Activated CD4-positive, alpha-beta memory T cell treated with anti-CD3 and anti-CD28 coated beads for 36 hours (primary cell): Measurements from ENCODE around the gene PRR3. TPM values are rescaled to one million over a fixed set of nuclear protein-coding genes. Genes with fewer than 3 reads are reported as not detected.
A peak's percentile ranks its signal among the peaks of the same experiment; 100 is the strongest.
"Not testable (repeated sequence)": the region's sequence is repeated elsewhere in the genome, so short reads cannot be mapped to it uniquely, and the experiment has no call there.

Experiments
- CTCF ChIA-PET: fragments of 350-600 bp; sonication (Branson Sonifier 250); formaldehyde crosslinking; loops from one replicate; lab custom pipeline; 2021; ENCODE audit warnings: antibody characterized with exemption, inconsistent platforms; lab: Charles Lee
- POLR2A ChIA-PET: fragments of 350-600 bp; sonication (Branson Sonifier 250); formaldehyde crosslinking; loops from one replicate; lab custom pipeline; 2021; ENCODE audit warnings: antibody characterized with exemption; lab: Charles Lee
- DNase-seq: peaks from one replicate; pipeline ENCODE4 v3.0.0-alpha.2; 2020
- H3K27ac Mint-ChIP-seq: one replicate; pipeline ENCODE4 v1.8.0; 2021; ENCODE audit warnings: mixed read lengths
- H3K27me3 Mint-ChIP-seq: one replicate; pipeline ENCODE4 v1.8.0; 2021; ENCODE audit warnings: mixed read lengths
- H3K36me3 Mint-ChIP-seq: one replicate; pipeline ENCODE4 v1.8.0; 2021; ENCODE audit warnings: mixed read lengths
- H3K4me1 Mint-ChIP-seq: one replicate; pipeline ENCODE4 v1.8.0; 2021; ENCODE audit warnings: low read depth, mixed read lengths
- H3K4me3 Mint-ChIP-seq: one replicate; pipeline ENCODE4 v1.8.0; 2021; ENCODE audit warnings: mild to moderate bottlenecking, mixed read lengths
- H3K9me3 Mint-ChIP-seq: one replicate; pipeline ENCODE4 v1.8.0; 2021; ENCODE audit warnings: mixed read lengths
- intact Hi-C: fragments of 100-400 bp; cut with micrococcal nuclease; formaldehyde crosslinking; loops from one replicate; pipeline ENCODE4 v1.15.1; 2023
- total RNA-seq, 2 experiments: library from RNA; stranded (reverse); gene quantifications; one replicate each; pipeline ENCODE4 v1.2.3, GENCODE V29; 2021

The PRR3 gene, protein sequence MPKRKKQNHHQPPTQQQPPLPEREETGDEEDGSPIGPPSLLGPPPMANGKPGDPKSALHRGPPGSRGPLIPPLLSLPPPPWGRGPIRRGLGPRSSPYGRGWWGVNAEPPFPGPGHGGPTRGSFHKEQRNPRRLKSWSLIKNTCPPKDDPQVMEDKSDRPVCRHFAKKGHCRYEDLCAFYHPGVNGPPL
- 10 to 100 TPM; 22.4 to 22.6 TPM for total RNA-seq

GRCh38 chr6:30556906-30557682, at the start of gene PRR3:
PRR3 (plus strand) TSS chr6:30557295; CDS start chr6:30557345, 50 bp downstream.
- Mint-ChIP-seq H3K4me3 (peak within 1 kb of the TSS; percentile 97), H3K27ac (peak within 1 kb of the TSS; percentile 98), H3K27me3 (no peaks in the 10 kb centered on the region), H3K9me3 (no peaks in the 10 kb centered on the region), H3K36me3 (peaks cover 42% of the 10 kb centered on the region), H3K4me1 (peaks cover 44% of the 10 kb centered on the region)
- peak; percentile 94 for DNase-seq
- ChIA-PET CTCF (interaction anchor here (0.7 to 9.5 kb wide), 8 partner anchors 14 to 75 kb away, joined by 3 to 134 read pairs (median 4); partner anchors contain the start of gene ABCF1), POLR2A (interaction anchor here (0.6 to 3.9 kb wide), 19 partner anchors 10 to 166 kb away, joined by 3 to 28 read pairs (median 4); partner anchors contain the start of genes ABCF1, MDC1 and MRPS18B)
- intact Hi-C loops: loop anchor here (1.0 to 10.0 kb wide), 9 partner anchors 13 to 232 kb away; partner anchors contain the start of genes ABCF1, HLA-E, MDC1 and MRPS18B

- no peak overlapping the region for H3K4me3 Mint-ChIP-seq
- peaks cover 54% of the 10 kb centered on the region for H3K4me1 Mint-ChIP-seq
- POLR2A ChIA-PET: interaction anchor here (1.0 to 4.9 kb wide), 5 partner anchors 16 to 107 kb away, joined by 3 to 45 read pairs (median 7); no protein-coding TSS in a partner anchor
- peak; percentile 8 for DNase-seq
- no peaks in the 10 kb centered on the region for H3K9me3 Mint-ChIP-seq
- H3K27me3 Mint-ChIP-seq: no peaks in the 10 kb centered on the region
- CTCF ChIA-PET: interaction anchor here (1.0 to 4.7 kb wide), 9 partner anchors 11 to 222 kb away, joined by 3 to 34 read pairs (median 9); no protein-coding TSS in a partner anchor
- H3K36me3 Mint-ChIP-seq: no peaks in the 10 kb centered on the region
- intact Hi-C loops: loop anchor here (1.0 to 2.0 kb wide), 3 partner anchors 8 to 21 kb away; no protein-coding TSS in a partner anchor
- peak overlapping the region; percentile 86 for H3K27ac Mint-ChIP-seq
Observed at GRCh38 chr6:30507849-30508827, 49.0 kb upstream of the PRR3 start.

- intact Hi-C loops: loop anchor here (1.0 to 2.0 kb wide), 3 partner anchors 7 to 20 kb away; no protein-coding TSS in a partner anchor
- Mint-ChIP-seq H3K4me3 (peak overlapping the region; percentile 31), H3K27me3 (no peaks in the 10 kb centered on the region), H3K4me1 (peaks cover 55% of the 10 kb centered on the region), H3K9me3 (no peaks in the 10 kb centered on the region), H3K36me3 (no peaks in the 10 kb centered on the region), H3K27ac (peak overlapping the region; percentile 86)
- ChIA-PET POLR2A (interaction anchor here (1.0 to 4.9 kb wide), 6 partner anchors 13 to 106 kb away, joined by 3 to 45 read pairs (median 7); no protein-coding TSS in a partner anchor), CTCF (interaction anchor here (0.7 to 4.7 kb wide), 10 partner anchors 12 to 221 kb away, joined by 3 to 34 read pairs (median 6); no protein-coding TSS in a partner anchor)
- DNase-seq: peak; percentile 46
Observed at GRCh38 chr6:30508890-30509736, 48.0 kb upstream of the PRR3 start.

GRCh38 chr6:30510419-30511168, 46.5 kb upstream of the PRR3 start:
- Mint-ChIP-seq H3K36me3 (no peaks in the 10 kb centered on the region), H3K27ac (peak overlapping the region; percentile 86), H3K9me3 (no peaks in the 10 kb centered on the region), H3K27me3 (no peaks in the 10 kb centered on the region), H3K4me1 (peaks cover 65% of the 10 kb centered on the region), H3K4me3 (no peak overlapping the region)
- POLR2A ChIA-PET: interaction anchor here (1.1 to 4.9 kb wide), 4 partner anchors 10 to 18 kb away, joined by 3 to 45 read pairs (median 6); no protein-coding TSS in a partner anchor
- intact Hi-C loops: no loop called here
- CTCF ChIA-PET: interaction anchor here (0.8 to 4.7 kb wide), 9 partner anchors 14 to 168 kb away, joined by 3 to 34 read pairs (median 7); no protein-coding TSS in a partner anchor
- DNase-seq: peak; percentile 4

DNA sequence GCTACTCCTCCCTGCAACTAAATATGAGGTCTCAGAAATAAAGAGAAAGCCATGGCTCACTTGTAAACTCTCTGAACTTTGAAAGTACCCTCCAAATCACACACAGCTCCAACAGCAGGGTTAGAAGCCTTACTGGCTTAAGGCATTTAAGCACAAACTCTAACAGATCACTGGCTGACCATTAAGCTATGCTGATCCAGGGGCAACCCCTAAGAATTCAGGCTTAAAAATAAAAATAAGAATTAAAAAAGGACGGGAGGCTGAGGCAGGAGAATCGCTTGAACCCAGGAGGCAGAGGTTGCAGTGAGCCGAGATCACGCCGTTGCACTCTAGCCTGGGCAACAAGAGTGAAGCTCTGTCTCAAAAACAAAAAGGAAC, 45.9 kb upstream of the PRR3 start:
- H3K27me3 Mint-ChIP-seq: no peaks in the 10 kb centered on the region
- intact Hi-C loops: no loop called here
- H3K4me1 Mint-ChIP-seq: peaks cover 68% of the 10 kb centered on the region

GRCh38 chr6:30513451-30513850, 43.6 kb upstream of the PRR3 start:
- H3K27ac Mint-ChIP-seq: no peak overlapping the region
- H3K27me3 Mint-ChIP-seq: no peaks in the 10 kb centered on the region
- intact Hi-C loops: no loop called here
- POLR2A ChIA-PET: no interaction called here
- DNase-seq: peak; percentile 5
- H3K36me3 Mint-ChIP-seq: peaks cover 3% of the 10 kb centered on the region
- CTCF ChIA-PET: interaction anchor here (1.3 kb wide), 1 partner anchor 19 kb away, joined by 3 read pairs; no protein-coding TSS in a partner anchor
- H3K4me3 Mint-ChIP-seq: no peak overlapping the region
- peaks cover 62% of the 10 kb centered on the region for H3K4me1 Mint-ChIP-seq
- peaks cover 5% of the 10 kb centered on the region for H3K9me3 Mint-ChIP-seq

More for the DNA sequence above, 45.9 kb upstream of the PRR3 start:
- Mint-ChIP-seq H3K36me3 (no peaks in the 10 kb centered on the region), H3K27ac (peak overlapping the region; percentile 30), H3K9me3 (no peaks in the 10 kb centered on the region), H3K4me3 (no peak overlapping the region)
- CTCF ChIA-PET: interaction anchor here (0.8 to 4.7 kb wide), 10 partner anchors 9 to 168 kb away, joined by 3 to 34 read pairs (median 6); no protein-coding TSS in a partner anchor
- POLR2A ChIA-PET: interaction anchor here (1.1 to 4.9 kb wide), 3 partner anchors 10 to 19 kb away, joined by 3 to 45 read pairs (median 4); no protein-coding TSS in a partner anchor
- DNase-seq: peak; percentile 6

DNA sequence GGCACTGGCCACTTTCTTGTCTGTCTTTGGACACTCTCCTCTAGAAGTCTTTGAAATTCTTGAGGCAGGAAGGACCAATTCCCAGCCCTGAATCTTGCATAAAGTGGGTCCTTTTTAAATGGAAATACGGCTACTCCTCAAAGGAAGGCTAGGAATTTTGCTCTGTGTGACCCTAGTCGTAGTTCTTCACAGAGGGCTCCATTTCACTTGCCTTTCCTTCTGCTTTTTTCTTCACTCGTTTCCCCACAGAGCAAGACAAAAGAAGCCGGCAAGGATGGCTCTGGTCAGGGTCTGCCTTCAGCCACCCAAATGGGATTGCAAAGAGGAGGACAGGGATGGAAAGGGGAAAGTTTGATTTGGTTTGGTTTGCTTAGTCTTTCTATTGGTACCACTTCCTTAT, 42.0 kb upstream of the PRR3 start:
- Mint-ChIP-seq H3K9me3 (peaks cover 11% of the 10 kb centered on the region), H3K36me3 (peaks cover 10% of the 10 kb centered on the region), H3K27ac (peak overlapping the region; percentile 98), H3K4me3 (peak overlapping the region; percentile 78), H3K4me1 (peaks cover 61% of the 10 kb centered on the region), H3K27me3 (no peaks in the 10 kb centered on the region)
- peak; percentile 8 for DNase-seq
- ChIA-PET POLR2A (interaction anchor here (1.2 to 2.0 kb wide), 2 partner anchors 14 to 22 kb away, joined by 3 to 21 read pairs; no protein-coding TSS in a partner anchor), CTCF (interaction anchor here (1.3 to 3.9 kb wide), 2 partner anchors 14 to 29 kb away, joined by 4 to 15 read pairs; no protein-coding TSS in a partner anchor)
- intact Hi-C loops: no loop called here

DNA sequence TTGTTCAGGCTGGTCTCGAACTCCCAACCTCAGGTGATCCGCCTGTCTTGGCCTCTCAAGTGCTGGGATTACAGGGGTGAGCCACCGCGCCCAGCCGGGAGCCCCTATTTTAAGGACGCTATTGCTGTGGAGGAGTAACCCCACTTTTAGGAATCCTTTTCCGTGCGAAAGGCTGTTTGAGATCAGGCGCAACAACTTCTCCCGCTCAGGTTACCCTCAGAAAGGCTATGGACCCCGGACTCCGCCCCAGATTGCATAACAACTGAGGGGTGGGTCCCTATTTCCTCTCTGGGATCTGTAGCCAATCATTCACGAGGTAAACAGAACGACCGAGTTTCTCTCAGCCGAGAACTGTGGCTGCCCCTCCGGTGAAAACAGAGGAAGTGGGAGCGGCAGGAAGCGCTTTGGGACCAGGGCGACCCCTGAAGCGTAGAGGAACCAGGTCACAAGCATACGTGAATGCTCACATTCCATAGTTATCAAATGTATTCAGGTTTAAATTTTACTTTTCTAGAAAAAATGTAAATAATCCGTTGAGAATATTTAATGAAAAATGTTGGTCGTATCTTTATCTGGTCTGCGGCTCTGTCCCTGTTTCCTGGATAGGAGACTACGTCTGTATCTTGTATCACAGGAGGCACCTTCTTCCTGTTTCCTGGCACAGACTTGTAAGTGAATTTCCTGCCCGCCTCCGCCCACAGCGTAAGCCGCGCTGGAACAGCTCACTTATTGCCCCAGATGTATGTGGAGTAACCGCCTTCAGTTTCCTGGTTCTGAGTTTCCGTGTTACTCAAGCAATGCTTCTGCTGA, 40.9 kb upstream of the PRR3 start:
- Mint-ChIP-seq H3K27ac (peak overlapping the region; percentile 98), H3K4me1 (peaks cover 59% of the 10 kb centered on the region), H3K4me3 (peak overlapping the region; percentile 78), H3K9me3 (peaks cover 13% of the 10 kb centered on the region), H3K27me3 (no peaks in the 10 kb centered on the region), H3K36me3 (peaks cover 14% of the 10 kb centered on the region)
- ChIA-PET POLR2A (interaction anchor here (0.7 to 2.0 kb wide), 6 partner anchors 13 to 892 kb away, joined by 3 to 21 read pairs (median 4); no protein-coding TSS in a partner anchor), CTCF (interaction anchor here (0.6 to 3.9 kb wide), 7 partner anchors 9 to 81 kb away, joined by 3 to 15 read pairs (median 4); no protein-coding TSS in a partner anchor)
- peak; percentile 97 for DNase-seq
- intact Hi-C loops: loop anchor here (1.0 kb wide), 5 partner anchors 8 to 40 kb away; partner anchors contain the start of genes GNL1 and HLA-E

DNA sequence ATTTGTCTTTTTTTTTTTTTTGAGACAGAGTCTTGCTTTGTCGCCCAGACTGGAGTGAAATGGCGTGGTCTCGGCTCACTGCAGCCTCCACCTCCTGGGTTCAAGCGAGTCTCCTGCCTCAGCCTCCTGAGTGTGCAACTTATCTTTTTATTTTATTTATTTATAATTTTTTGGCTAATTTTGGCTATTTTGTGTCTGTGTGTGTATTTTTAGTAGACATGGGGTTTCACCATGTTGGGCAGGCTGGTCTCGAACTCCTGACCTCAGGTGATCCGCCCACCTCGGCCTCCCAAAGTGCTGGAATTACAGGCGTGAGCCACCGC, 40.4 kb upstream of the PRR3 start:
- ChIA-PET POLR2A (interaction anchor here (0.7 to 2.0 kb wide), 5 partner anchors 12 to 891 kb away, joined by 3 to 21 read pairs (median 5); no protein-coding TSS in a partner anchor), CTCF (interaction anchor here (0.6 to 3.9 kb wide), 5 partner anchors 9 to 80 kb away, joined by 3 to 15 read pairs (median 4); no protein-coding TSS in a partner anchor)
- peaks cover 60% of the 10 kb centered on the region for H3K4me1 Mint-ChIP-seq
- DNase-seq, H3K27me3 Mint-ChIP-seq: not testable (repeated sequence)
- peaks cover 14% of the 10 kb centered on the region for H3K36me3 Mint-ChIP-seq
- peak overlapping the region; percentile 98 for H3K27ac Mint-ChIP-seq
- intact Hi-C loops: loop anchor here (1.0 kb wide), 5 partner anchors 8 to 40 kb away; partner anchors contain the start of genes GNL1 and HLA-E
- peak overlapping the region; percentile 78 for H3K4me3 Mint-ChIP-seq
- H3K9me3 Mint-ChIP-seq: peaks cover 13% of the 10 kb centered on the region
